HepG2 (cell line): ENCODE measurements around the gene INAFM1. TPM values are rescaled to one million over a fixed set of nuclear protein-coding genes. Genes with fewer than 3 reads are reported as not detected.
A peak's percentile ranks its signal among the peaks of the same experiment; 100 is the strongest.

Experiments
- ATAC-seq: fragments of 200-7000 bp; cut with Tn5 transposase; 3 replicates; pipeline ENCODE4 v1.9.1; 2020; ENCODE audit warnings: mild to moderate bottlenecking, moderate library complexity
- BruUV-seq: library from RNA; stranded (reverse); fragments of 400-500 nt; replicated peaks from 2 replicates; lab custom pipeline; 2021; lab: Mats Ljungman, UMichigan
- CTCF ChIA-PET: fragments of 300-600 bp; formaldehyde crosslinking; extraction: SDS; loops from one replicate; lab custom pipeline; 2021; ENCODE audit warnings: low total read pairs, inconsistent platforms, low intra/inter-chr PET ratio; lab: Yijun Ruan, JAX
- POLR2A ChIA-PET: fragments of 350-600 bp; sonication (Branson Sonifier 250); formaldehyde crosslinking; loops from one replicate; lab custom pipeline; 2020; ENCODE audit warnings: antibody characterized with exemption, inconsistent platforms; lab: Yijun Ruan, JAX
- DNase-seq: peaks from one replicate; pipeline ENCODE4 v3.0.0-alpha.2; 2015; ENCODE audit warnings: low spot score
- FAIRE-seq: peaks from 3 replicates; lab custom pipeline; 2011; peaks lifted over from hg19 to GRCh38; lab: Jason Lieb, UNC
- H2AFZ ChIP-seq: one replicate; pipeline ENCODE4 v1.6.1; 2011; ENCODE audit warnings: low read length, inconsistent platforms
- H3K27ac ChIP-seq: fragments of 300-600 bp; 3 replicates; pipeline ENCODE4 v1.8.0; 2011; ENCODE audit warnings: mixed run types, mild to moderate bottlenecking, mixed read lengths, low read length, inconsistent platforms; ENCODE audit not compliant: insufficient read depth; ENCODE audit errors: extremely low read length
- H3K27me3 ChIP-seq, 2 experiments: fragments of 200-600 bp in 1 of 2; 2 replicates in 1 of 2; 3 replicates in 1 of 2; pipeline versions ENCODE4 v1.6.0 to v1.8.0; 2011; ENCODE audit warnings: low read length in 2 of 2, mild to moderate bottlenecking in 2 of 2, moderate library complexity in 2 of 2, inconsistent platforms in 1 of 2; ENCODE audit not compliant: insufficient read depth in 2 of 2, control insufficient read depth in 1 of 2
- H3K36me3 ChIP-seq, 2 experiments: fragments of 200-600 bp in 1 of 2; replicated peaks in 1 of 2; 2 replicates in 1 of 2; 3 replicates in 1 of 2; pipeline versions ENCODE4 v1.5.1 to v1.8.0; 2011; ENCODE audit warnings: low read length in 2 of 2, inconsistent platforms in 1 of 2; ENCODE audit not compliant: insufficient read depth in 2 of 2, control insufficient read depth in 1 of 2
- H3K4me1 ChIP-seq: 2 replicates; pipeline ENCODE4 v1.5.1; 2012; ENCODE audit warnings: low read length, inconsistent platforms; ENCODE audit not compliant: insufficient read depth
- H3K4me2 ChIP-seq: 2 replicates; pipeline ENCODE4 v1.6.0; 2011; ENCODE audit warnings: low read depth, low read length, inconsistent platforms
- H3K4me3 ChIP-seq, 3 experiments: fragments of 200-600 bp in 1 of 3; sonication (generic), shearing (Covaris generic) in 1 of 3; replicated peaks in 1 of 3; 2 replicates each; pipeline ENCODE4 v1.5.1; 2011 to 2016; ENCODE audit warnings: low read length in 3 of 3, inconsistent platforms in 2 of 3, low read depth in 2 of 3, mild to moderate bottlenecking in 2 of 3, control low read depth in 1 of 3, mixed read lengths in 1 of 3; ENCODE audit not compliant: insufficient read depth in 1 of 3
- H3K79me2 ChIP-seq: one replicate; pipeline ENCODE4 v1.6.1; 2011; ENCODE audit warnings: low read length, inconsistent platforms; ENCODE audit not compliant: insufficient read depth
- H3K9ac ChIP-seq: 2 replicates; pipeline ENCODE4 v1.6.0; 2011; ENCODE audit warnings: mild to moderate bottlenecking, low read depth, low read length, inconsistent platforms; ENCODE audit not compliant: insufficient read depth
- H3K9me3 ChIP-seq: 2 replicates; pipeline ENCODE4 v1.5.1; 2012; ENCODE audit warnings: mild to moderate bottlenecking, low read length
- H4K20me1 ChIP-seq: 2 replicates; pipeline ENCODE4 v1.6.0; 2011; ENCODE audit warnings: inconsistent platforms, mild to moderate bottlenecking, low read length, moderate library complexity; ENCODE audit not compliant: insufficient read depth
- STAG1 ChIP-seq: sonication (generic); formaldehyde crosslinking; IDR thresholded peaks from 2 replicates; pipeline ENCODE4 v1.4.0; 2020; ENCODE audit warnings: missing genetic modification reagents
- WGBS: methylation state at CpG from one replicate; pipeline ENCODE4 v1.1.6; 2017; ENCODE audit warnings: low lambda C conversion rate; 5-methylcytosine and 5-hydroxymethylcytosine counted together
- in situ Hi-C: cut with HindIII; loops from 2 replicates; pipeline ENCODE4 v1.10.0; 2017; ENCODE audit warnings: low pct_unique_long_range_greater_than_20kb; ENCODE audit not compliant: extremely low pct_ligation_motif_present
- intact Hi-C: fragments of 100-400 bp; cut with micrococcal nuclease; formaldehyde crosslinking; loops from one replicate; pipeline ENCODE4 v1.10.0; 2022; ENCODE audit not compliant: unreplicated experiment
- polyA plus RNA-seq, 8 experiments: library from polyadenylated mRNA; depleted of rRNA in 3 of 8; stranded (reverse) in 7 of 8; unstranded in 1 of 8; fragments of >200 nt; fragmentation: Illumina TruSeq in 4 of 8; extraction: Trizol in 4 of 8; gene quantifications; 2 replicates each; pipeline versions ENCODE4 v1.2.1 to v1.2.3, GENCODE V29; 2011 to 2016; ENCODE audit warnings: low read depth in 4 of 8, missing spikeins in 1 of 8, mixed read lengths in 1 of 8; ENCODE audit not compliant: insufficient read depth in 1 of 8
- total RNA-seq, 5 experiments: library from RNA; depleted of rRNA; stranded (reverse); fragments of >200 nt; fragmentation: Illumina TruSeq; extraction: Trizol; gene quantifications; 2 replicates each; pipeline ENCODE4 v1.2.3, GENCODE V29; 2016; ENCODE audit warnings: low read depth in 1 of 5
- TF ChIP-seq, protein P1 (sequence below): sonication (generic); formaldehyde crosslinking; IDR thresholded peaks from 2 replicates; pipeline ENCODE4 v1.5.0; 2020; ENCODE audit warnings: mild to moderate bottlenecking, missing genetic modification reagents, moderate library complexity
- TF ChIP-seq, protein P2 (sequence below): sonication (generic); formaldehyde crosslinking; IDR thresholded peaks from 2 replicates; pipeline ENCODE4 v1.5.1; 2020; ENCODE audit warnings: mild to moderate bottlenecking, missing genetic modification reagents, moderate library complexity
- TF ChIP-seq, protein P3 (sequence below), 2 experiments: IDR thresholded peaks; 2 replicates each; pipeline ENCODE4 v1.6.1; 2011 to 2012; ENCODE audit warnings: low read length in 2 of 2, borderline replicate concordance in 1 of 2, low read depth in 1 of 2, mild to moderate bottlenecking in 1 of 2, moderate library complexity in 1 of 2

Gene INAFM1
- total and polyA plus RNA-seq, 2 of the 13 experiments (the other 11 are each of a cell fraction or from before 2014, with no cell fraction given) = 0.88 to 1.9 TPM

GRCh38 chr19:47309608-47310007 is 34.9 kb downstream of the INAFM1 start, which contains the start of gene C5AR1:
C5AR1 (plus strand) TSS chr19:47309861; CDS start chr19:47309896, 35 bp downstream.
- BruUV-seq = no TSS peak
- Histone ChIP-seq H4K20me1 (no peaks in the 10 kb centered on the region), H2AFZ (peak within 1 kb of the TSS; percentile 80), H3K4me3 (peak within 1 kb of the TSS in 1 of 3 experiments; percentile 48; a peak in 1 of 6 replicates)
- CTCF ChIA-PET = no interaction called here
- peak; percentile 43; the same call in 2 of the 3 replicates for ATAC-seq
- peak; percentile 51; the same call in 1 of the 2 replicates for TF ChIP-seq STAG1 (CRISPR knock-in tag)
- TF ChIP-seq, protein P1, sequence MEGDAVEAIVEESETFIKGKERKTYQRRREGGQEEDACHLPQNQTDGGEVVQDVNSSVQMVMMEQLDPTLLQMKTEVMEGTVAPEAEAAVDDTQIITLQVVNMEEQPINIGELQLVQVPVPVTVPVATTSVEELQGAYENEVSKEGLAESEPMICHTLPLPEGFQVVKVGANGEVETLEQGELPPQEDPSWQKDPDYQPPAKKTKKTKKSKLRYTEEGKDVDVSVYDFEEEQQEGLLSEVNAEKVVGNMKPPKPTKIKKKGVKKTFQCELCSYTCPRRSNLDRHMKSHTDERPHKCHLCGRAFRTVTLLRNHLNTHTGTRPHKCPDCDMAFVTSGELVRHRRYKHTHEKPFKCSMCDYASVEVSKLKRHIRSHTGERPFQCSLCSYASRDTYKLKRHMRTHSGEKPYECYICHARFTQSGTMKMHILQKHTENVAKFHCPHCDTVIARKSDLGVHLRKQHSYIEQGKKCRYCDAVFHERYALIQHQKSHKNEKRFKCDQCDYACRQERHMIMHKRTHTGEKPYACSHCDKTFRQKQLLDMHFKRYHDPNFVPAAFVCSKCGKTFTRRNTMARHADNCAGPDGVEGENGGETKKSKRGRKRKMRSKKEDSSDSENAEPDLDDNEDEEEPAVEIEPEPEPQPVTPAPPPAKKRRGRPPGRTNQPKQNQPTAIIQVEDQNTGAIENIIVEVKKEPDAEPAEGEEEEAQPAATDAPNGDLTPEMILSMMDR = peak; percentile 69
- TF ChIP-seq, protein P2, sequence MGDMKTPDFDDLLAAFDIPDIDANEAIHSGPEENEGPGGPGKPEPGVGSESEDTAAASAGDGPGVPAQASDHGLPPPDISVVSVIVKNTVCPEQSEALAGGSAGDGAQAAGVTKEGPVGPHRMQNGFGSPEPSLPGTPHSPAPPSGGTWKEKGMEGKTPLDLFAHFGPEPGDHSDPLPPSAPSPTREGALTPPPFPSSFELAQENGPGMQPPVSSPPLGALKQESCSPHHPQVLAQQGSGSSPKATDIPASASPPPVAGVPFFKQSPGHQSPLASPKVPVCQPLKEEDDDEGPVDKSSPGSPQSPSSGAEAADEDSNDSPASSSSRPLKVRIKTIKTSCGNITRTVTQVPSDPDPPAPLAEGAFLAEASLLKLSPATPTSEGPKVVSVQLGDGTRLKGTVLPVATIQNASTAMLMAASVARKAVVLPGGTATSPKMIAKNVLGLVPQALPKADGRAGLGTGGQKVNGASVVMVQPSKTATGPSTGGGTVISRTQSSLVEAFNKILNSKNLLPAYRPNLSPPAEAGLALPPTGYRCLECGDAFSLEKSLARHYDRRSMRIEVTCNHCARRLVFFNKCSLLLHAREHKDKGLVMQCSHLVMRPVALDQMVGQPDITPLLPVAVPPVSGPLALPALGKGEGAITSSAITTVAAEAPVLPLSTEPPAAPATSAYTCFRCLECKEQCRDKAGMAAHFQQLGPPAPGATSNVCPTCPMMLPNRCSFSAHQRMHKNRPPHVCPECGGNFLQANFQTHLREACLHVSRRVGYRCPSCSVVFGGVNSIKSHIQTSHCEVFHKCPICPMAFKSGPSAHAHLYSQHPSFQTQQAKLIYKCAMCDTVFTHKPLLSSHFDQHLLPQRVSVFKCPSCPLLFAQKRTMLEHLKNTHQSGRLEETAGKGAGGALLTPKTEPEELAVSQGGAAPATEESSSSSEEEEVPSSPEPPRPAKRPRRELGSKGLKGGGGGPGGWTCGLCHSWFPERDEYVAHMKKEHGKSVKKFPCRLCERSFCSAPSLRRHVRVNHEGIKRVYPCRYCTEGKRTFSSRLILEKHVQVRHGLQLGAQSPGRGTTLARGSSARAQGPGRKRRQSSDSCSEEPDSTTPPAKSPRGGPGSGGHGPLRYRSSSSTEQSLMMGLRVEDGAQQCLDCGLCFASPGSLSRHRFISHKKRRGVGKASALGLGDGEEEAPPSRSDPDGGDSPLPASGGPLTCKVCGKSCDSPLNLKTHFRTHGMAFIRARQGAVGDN (CRISPR knock-in tag) = peak; percentile 25; the same call in 1 of the 2 replicates
- TF ChIP-seq, protein P3, sequence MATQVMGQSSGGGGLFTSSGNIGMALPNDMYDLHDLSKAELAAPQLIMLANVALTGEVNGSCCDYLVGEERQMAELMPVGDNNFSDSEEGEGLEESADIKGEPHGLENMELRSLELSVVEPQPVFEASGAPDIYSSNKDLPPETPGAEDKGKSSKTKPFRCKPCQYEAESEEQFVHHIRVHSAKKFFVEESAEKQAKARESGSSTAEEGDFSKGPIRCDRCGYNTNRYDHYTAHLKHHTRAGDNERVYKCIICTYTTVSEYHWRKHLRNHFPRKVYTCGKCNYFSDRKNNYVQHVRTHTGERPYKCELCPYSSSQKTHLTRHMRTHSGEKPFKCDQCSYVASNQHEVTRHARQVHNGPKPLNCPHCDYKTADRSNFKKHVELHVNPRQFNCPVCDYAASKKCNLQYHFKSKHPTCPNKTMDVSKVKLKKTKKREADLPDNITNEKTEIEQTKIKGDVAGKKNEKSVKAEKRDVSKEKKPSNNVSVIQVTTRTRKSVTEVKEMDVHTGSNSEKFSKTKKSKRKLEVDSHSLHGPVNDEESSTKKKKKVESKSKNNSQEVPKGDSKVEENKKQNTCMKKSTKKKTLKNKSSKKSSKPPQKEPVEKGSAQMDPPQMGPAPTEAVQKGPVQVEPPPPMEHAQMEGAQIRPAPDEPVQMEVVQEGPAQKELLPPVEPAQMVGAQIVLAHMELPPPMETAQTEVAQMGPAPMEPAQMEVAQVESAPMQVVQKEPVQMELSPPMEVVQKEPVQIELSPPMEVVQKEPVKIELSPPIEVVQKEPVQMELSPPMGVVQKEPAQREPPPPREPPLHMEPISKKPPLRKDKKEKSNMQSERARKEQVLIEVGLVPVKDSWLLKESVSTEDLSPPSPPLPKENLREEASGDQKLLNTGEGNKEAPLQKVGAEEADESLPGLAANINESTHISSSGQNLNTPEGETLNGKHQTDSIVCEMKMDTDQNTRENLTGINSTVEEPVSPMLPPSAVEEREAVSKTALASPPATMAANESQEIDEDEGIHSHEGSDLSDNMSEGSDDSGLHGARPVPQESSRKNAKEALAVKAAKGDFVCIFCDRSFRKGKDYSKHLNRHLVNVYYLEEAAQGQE (IDR thresholded peaks at IDR 0.05; ENCODE audit: borderline replicate concordance in 1 of 2, low read depth in 1 of 2, low read length in 2 of 2) = no peak
- TF ChIP-seq, all 625 proteins: peak for 3
- in situ Hi-C loops = no loop called here
- Histone ChIP-seq H3K9ac (peak within 1 kb of the TSS; percentile 26; the same call in 1 of the 2 replicates), H3K27ac (no peak within 1 kb of the TSS), H3K4me2 (peak within 1 kb of the TSS; percentile 73), H3K36me3 (no peaks in the 10 kb centered on the region), H3K27me3 (0 out of 5 replicates have a peak, but pooled peaks cover 0 to 1% of the 10 kb centered on the region in 2 experiments), H3K79me2 (no peaks in the 10 kb centered on the region), H3K9me3 (no peaks in the 10 kb centered on the region), H3K4me1 (peaks cover 61% of the 10 kb centered on the region)
- intact Hi-C loops = no loop called here
- FAIRE-seq (no peak), DNase-seq (no peak)
- WGBS = 1% methylated on average over 12 of the region's 12 CpGs
- POLR2A ChIA-PET = interaction anchor here (1.4 kb wide), 1 partner anchor 39 kb away, joined by 7 read pairs; the partner anchor contains the start of gene DHX34
